NCI-H524 (cell line): Measurements from ENCODE around the gene CCDC170.
A peak's percentile ranks its signal among the peaks of the same experiment; 100 is the strongest.

Experiments
- DNase-seq, 2 experiments: peaks; one replicate each; lab custom pipeline; 2025; lab: John Stamatoyannopoulos, UW

CCDC170 gene

DNA sequence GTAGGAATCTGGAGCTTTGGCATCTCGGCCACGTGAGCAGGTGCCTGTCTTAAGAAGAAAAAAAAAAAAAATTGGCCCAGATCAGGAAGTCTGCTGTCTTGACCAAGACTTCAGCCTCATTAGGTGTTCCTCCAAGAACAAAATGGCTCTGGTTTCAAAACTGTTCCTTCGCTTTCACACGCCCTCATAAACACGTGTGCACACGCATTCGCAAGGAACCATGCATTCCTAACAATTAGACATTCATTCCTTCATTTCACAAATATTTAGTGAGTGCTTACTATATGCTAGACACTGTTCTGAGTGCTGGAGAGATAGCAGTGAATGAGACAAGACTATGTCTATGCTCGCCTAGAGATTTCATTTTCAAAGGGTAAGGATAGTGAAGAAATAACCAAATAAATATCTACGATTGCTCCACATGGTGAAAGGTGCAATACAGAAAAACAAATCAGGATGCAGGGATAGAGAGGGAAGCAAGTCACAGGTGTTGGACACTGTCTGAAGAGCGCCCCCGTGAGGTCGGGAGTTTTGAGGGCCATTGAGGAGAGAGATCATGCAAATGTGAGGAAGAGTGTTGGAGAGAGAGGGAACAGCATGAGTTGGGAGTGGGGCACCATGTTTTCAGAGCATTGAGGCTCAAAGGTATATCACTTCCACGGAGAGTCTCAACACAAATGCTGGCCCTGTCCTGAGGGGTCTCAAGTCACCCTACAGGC lies 53.3 kb downstream of the CCDC170 start:
- DNase-seq = no peak

DNA sequence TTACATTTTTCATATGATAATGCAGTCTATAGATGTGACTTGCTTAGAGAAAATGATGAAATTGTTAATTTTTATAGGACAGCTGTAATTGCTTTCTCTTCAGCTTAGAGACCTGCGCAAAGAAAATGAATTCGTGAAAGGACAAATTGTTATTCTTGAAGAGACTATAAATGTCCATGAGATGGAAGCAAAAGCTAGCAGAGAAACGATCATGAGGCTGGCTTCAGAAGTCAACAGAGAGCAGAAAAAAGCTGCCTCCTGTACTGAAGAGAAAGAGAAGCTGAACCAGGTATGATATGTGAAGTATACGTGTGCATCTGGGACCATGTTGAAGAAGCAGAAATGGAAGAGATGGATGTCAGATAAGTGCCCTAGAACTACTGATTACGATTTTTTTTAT lies 54.4 kb downstream of the CCDC170 start:
- no peak for DNase-seq

DNA sequence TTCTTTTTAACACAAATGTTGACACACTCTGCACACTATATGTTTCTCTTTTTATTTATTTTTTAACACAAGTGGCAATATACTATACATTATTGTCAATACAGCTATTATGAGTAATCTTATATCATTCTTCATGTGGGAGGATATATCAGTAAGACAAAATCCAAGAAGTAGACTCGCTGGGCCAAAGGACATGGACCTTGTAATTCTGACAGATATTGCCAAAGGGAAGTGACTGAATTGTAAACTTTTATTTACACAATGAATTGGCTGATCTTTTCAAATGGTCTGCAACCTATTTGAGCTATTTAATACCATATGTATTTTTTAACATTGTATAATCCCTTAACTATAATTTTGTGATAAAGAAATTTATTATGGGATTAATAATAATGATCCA lies 56.0 kb downstream of the CCDC170 start:
- DNase-seq = no peak

DNA sequence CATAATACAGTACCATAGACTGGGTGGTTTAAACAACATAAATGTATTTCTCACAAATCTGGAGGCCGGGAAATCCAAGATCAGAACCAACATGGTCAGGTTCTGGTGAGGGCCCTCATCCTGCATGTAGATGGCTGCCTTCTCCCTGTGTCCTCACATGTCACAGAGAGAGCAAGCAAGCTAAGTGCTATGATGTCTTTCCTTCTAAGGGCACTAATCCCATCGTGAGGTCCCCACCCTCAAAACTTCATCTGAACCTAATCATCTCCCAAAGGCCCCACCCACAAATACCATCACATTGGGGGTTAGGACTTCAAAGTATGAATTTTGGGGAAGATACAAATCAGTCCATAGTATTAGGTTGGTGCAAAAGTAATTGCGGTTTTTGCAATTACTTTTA lies 56.8 kb downstream of the CCDC170 start:
- DNase-seq = no peak

DNA sequence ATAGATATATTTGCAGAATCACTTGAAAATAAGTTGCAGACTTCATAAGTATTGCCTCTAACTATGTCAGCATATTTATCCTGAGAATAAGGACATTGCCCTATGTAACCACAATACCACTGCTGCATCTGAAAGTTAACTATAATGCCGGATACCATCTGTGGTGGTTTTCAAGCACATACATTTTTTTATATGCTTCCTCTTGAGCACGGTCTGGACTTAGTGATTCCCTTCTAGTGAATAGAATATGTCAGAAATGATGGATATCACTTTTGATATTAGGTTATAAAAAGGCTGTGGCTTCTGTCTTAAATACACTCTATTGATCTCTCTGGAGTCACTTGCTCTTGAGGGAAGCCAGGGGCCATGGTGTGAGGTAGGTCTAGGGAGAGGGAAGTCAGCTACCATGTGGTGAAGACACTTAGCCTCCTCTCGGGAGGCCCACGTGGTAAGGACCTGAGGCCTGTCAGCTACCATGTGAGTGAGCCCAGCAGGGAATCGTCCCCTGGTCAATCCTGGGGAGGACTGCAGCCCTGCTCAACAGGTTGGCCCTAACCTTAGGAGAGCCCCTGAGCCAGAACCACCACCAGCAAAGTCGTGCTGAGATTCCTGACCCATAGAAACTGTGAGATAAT lies 57.5 kb downstream of the CCDC170 start:
- DNase-seq = no peak

DNA sequence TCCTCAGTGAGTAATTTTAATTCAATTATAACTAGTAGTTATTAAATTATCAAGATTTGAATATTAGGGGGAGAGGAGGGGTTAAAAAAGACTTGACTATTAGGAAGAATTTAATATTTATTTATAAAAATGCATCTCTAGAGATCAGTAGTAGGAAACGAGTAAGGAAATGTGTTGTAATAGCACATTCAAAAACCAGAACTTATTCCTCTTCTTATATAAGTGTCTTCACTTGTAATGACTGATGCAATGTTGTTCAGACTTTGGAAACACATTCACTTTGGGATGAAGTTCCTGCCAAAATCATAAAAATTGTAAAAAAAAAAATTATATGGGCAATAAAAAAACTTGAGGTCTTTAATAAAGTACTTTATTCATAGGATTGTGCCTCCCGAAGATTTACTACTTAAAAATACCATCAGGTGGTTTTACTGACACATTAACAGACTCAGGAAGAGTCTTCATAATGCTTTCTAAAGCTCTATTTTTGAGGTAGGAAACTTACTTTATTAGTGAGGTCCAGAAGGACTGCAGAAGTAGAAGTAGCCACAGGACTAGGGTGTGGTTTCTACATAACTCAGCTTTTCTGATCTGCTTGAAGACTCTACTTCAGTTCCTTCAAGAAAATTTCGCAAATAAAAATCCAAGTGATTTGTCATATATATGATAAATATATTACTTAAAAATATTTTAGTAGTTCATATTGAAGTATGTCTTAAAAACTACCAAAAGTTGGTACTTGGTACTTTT lies 59.8 kb downstream of the CCDC170 start:
- DNase-seq = no peak

DNA sequence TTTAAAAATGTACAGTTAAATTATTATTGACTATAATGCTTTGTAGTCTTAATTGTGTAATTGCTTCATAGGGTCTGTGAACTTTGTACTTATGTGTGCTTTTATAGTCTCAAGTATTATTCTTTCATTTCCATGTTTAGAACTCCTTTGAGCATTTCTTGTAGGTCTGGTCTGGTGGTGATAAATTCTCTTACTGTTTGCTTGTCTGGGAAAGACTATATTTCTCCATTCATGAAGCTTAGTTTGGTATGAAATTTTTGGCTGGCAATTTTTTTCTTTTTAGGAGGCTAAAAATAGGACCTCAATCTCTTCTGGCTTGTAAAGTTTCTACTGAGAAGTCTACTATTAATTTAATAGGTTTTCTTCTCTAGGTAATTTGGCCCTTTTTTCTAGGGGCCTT lies 67.4 kb downstream of the CCDC170 start:
- DNase-seq = no peak

DNA sequence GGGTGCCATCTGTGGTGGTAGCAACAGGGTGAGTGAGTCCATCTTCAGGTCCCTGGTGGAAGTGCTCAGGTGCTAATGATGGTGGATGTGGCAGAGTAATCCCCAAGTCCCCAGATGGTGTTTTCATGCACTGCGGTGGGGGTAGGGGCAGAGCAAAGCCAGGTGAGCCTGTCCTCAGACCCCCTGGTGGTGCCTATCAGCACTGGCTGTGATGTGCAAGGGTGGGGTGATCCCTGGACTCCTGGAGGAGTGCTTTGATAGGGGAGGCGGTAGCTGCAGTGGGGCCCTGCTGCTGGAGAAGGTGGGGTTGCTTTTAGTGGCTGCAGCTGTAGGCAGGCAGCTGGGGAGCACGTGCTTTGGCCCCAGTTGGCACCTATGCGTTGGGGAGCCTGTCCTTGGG lies 70.8 kb downstream of the CCDC170 start:
- no peak for DNase-seq

DNA sequence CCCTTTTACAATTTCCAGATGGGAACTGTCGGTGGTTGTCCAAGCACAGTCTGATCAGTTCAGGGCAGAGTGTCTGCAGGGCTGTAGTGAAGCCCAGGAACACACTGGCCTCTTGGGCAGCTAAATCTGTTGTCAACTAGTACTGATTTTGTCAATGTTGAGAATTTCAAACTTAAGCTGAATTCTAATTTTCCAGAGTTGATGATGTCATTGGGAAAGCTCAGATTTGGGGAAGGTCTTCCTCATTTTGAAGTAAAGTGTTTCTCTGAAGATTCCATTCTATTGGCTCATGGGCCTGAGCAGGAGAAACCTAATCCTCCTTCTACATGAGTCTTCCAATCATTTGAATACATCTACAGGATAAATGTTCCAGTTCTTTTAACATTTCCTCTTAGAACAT lies 72.1 kb downstream of the CCDC170 start:
- DNase-seq = no peak

DNA sequence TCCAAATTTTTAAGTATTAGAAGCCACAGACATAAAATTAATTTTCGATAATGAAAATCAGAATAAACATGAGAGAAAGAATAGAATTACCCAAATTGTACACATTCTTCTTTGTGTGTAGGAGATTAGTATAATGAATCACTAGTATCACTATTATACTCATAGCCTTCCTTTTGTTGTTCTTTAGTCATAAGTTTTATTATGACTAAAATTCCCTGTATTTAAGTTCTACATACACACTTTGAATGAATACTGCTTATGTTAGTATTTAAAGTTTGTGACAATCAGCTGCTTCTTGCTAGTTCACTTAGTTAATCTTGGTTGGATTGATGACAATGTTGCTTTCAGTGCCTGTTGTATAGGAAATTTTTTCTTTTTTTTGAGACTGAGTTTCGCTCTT lies 72.7 kb downstream of the CCDC170 start:
- no peak for DNase-seq

DNA sequence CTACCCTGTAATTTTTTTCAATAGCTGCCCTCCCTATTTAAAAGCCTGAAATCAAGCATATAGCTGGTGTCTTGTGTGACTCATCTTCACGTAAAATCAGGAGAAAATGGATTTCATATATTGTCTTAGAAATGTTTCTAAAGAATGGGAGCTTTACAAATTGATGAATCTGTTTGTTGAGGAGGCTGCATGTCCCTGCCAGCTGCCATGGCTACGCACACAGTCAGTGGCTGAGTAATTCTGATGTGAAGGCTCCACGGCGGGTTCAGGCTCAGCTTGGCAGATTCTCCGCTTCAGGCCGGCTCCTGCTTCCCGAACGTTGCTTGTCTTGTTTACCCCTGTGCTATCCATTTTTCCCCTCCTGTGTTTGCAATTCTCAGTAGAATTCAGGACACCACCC lies 82.8 kb downstream of the CCDC170 start:
- no peak for DNase-seq

DNA sequence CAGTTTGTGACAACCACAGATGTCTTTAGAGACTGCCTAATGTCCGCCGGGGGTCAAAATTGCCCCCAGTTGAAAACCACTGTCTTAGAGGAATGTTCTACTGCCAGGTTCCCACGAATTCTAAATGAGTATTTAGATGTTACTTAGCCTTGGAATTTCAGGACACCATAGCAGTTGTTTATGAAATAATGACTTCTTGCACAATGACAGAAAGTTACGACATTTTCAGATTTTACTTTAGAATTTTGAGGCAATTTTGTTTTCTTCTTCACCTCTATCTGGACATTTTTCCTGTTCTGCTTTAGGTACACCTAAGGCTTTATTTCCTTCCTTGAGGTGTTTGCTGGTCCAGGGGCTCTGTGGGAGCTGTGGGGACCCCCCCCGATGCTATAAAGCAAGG lies 83.4 kb downstream of the CCDC170 start:
- no peak for DNase-seq

DNA sequence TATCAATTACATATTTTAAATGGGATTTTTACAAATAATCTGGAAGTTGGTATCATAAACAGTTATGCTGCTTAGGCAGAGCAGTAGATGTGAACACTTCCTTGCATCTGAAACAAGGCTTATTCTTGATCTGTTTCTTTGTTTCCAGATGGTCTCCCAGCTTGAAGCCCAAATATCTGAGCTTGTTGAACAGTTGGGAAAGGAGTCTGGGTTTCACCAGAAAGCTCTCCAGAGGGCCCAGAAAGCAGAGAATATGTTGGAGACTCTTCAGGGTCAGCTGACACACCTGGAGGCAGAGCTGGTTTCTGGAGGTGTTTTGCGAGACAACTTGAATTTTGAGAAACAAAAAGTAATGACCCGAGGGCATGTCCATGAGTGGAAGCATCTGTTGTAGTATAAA lies 91.9 kb downstream of the CCDC170 start:
- peak; percentile 14 to 79 for DNase-seq

DNA sequence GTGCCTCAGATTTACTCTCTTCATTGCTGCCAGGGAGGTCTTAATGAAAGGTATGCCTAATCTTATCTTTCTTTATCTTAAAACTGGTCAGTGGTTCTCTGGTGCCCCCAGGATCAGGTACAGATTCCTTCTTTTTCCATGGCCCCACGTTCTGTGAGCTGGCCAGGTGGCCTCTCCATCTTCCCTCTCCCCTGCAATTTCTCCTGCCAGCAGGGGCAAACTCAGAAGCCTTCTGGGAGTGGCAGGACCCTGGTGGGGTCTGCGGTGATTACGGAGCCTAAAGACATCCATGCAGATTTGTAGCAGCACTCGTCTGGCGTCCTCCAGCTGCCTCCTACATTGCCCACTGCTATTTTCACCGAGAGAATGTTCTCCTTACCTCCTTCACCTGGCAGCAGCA lies 95.8 kb downstream of the CCDC170 start:
- DNase-seq = peak in 1 of 2 experiments; percentile 48

DNA sequence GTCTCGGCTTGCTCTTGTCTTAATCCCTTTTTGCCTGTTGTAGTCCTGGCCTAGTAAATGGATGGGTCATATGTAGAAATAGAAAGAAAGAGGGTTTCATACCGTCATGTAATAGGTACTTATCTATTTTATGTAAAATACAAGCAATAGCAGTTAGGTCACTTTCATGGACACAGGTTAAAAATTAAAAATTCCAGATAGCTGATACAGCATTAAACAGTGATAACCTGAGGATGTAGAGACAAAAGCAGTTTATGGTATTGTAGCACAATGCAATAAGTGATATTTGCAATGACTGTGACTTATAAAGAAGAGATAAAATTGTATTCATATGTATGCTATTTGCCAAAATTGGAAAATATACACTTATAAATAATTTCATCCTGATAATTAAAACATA lies 96.9 kb downstream of the CCDC170 start:
- no peak for DNase-seq

DNA sequence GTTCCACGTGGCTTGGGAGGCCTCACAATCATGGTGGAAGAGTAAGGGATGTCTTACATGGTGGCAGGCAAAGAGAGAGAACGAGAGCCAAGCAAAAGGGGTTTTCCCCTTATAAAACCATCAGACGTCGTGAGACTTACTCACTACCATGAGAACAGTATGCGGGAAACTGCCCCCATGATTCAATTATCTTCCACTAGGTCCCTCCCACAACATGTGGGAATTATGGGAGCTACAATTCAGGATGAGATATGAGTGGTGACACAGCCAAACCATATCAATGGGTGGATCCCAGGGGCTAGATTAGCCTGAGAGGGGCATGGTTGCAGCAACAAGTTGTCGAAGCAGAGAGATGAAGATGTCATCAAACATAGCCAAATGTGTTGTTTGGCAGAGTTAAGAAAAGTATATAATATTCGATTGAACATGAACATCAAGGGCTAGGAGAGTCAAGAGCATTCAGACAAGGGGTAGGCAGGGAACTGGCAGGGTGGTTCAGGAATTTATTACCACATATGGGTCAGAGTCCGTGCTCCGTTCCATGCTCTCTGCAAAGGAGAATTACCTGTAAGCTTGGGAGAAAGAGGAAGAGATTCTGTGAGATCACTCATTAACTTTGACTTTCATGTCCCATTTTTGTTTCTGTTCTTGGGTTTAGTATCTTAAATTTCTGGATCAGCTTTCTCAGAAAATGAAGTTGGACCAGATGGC lies 98.8 kb downstream of the CCDC170 start:
- no peak for DNase-seq

DNA sequence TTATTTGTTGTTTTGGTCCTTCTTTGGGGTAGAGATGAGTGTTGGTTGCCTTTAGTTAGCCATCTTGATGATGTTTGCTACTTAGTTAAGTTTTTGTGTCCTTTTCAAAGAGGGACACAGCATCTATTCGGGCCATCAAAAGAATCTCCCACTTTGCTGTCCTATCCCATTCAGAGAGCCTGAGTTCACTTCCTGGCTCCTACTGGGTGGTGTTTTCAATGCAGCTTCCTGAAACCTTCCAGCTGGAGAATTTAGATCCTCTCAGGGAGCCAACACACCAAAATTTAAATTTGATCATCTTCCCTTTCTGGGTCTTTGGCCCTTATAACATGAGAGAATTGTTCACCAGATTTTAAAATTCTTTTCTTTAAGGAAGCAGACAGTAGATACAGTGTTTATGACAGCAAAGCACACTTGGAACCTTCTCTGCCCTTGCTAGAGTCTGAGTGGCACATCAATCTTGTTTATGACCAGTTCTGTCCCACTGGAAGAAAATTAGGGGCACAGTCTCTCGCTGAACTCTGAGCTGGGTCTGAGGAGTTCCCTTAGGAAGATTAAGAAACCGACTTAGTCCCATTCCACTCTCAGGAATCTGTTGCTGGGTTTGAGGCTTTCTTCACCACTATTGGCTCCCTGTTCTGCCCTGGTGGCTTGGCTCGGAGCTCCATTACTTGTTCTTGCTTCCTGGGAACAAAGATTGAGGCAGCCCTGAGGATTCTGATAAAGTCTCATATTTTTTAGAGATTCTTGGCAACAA lies 115.5 kb downstream of the CCDC170 start:
- DNase-seq = no peak

DNA sequence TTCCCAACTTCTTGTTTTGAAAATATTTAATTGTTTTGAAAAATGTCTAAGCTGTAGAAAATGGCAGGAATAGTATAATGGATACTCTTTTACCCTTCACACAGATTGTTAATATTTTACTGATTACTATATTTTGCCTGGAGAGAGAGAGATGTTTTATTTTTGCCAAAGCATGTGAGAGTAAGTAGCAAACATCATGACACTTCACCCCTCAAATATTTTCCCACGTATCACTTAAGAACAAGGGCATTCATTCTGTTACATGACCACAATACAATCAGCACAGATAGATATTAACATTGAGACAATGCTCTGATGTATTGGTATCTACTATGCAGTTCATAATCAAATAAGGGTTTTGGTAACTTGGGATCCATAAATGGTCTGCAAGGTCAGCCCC lies 116.5 kb downstream of the CCDC170 start:
- no peak for DNase-seq

DNA sequence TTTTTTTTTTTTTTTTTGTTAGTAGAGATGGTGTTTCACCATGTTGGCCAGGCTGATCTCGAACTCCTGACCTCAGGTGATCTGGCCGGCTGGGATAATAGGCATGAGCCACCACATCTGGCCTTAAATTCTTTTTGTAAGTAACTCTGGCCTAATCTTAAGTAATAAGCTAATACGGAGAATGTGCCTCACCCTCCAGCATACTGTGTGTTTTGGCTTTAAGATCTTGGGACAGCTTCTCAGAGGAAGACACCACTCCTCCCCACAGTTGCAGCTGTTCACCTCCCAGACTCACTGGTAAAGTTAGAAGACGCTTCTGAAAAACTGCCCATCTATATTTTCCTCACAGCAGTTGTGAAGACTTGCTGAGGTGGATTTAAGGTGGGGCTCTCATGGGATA lies 120.8 kb downstream of the CCDC170 start:
- no peak for DNase-seq

DNA sequence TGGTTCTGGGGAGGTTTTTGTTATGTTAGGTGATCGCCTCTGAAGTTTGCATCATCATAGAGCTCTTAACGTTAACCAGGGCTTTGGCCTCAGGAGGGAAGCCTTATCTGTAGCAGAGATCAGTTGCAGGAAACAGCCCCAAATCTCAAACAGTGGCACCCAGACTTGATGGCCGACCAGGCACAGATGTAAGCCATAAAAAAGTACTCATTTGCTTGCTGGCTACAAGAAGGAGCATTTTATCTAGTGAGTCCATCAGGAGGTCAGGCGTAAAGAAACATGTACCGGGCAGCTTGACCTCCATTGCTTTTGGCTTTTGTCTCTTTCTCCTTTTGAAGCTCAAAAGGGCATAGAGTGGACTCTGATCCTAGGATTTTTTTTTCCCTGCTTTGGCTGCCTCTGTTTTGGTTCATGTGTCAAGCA lies 122.3 kb downstream of the CCDC170 start:
- DNase-seq = no peak

DNA sequence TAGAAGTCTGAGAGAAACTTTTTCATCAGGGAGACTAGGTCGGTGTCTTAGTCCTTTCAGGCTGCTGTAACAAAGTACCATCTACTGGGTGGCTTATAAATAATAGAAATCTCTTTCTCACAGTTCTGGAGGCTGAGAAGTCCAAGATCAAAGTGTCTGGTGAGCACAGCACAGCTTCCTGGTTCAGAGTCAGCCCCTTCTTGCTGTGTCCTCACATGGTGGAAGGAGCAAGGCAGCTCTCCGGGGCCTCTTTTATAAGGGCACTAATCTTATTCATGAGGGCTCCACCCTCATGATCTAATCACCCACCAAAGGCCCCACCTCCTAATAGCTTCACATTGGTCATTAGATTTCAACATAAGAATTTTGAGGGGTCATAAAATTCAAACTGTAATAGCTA lies 122.8 kb downstream of the CCDC170 start:
- no peak for DNase-seq

DNA sequence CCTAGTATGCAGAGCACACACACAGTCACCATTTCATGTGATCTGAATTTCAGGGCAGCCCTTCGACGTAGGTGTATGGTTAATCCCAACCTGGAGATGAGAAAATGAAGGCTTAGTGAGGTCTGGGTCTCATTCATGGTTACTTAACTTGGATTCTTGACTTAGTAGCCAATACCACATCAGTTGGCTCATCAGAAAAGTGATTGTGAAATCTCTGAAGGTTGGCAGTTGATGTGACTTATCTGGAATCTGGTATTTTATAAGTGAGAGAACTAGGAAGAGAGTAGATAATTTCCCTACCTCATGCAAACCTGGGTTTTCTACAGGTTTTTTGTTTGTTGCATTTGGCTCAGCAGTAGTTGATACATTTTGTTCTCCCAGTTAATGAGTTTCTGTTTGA lies 123.7 kb downstream of the CCDC170 start:
- DNase-seq = no peak
